Measurements from ENCODE around the gene ZNF793. TPM values are rescaled to one million over a fixed set of nuclear protein-coding genes. Genes with fewer than 3 reads are reported as not detected.

The ZNF793 gene
- total and polyA plus RNA-seq, 9 of the 15 experiments (the other 6 are each of a cell fraction or from before 2014, with no cell fraction given), result 0.02 to 0.04 (median 0.03) TPM; not detected in 6

GRCh38 chr19:37466798-37467607 lies 39.7 kb upstream of the ZNF793 start, which contains the start of gene ZNF569 (continued):
- TF ChIP-seq ZMIZ1 (IDR thresholded peaks at IDR 0.05; ENCODE audit: low read depth in 2 of 2, low read length in 2 of 2), result no peak
- no peak for TF ChIP-seq THRB (CRISPR knock-in tag; conservative IDR thresholded peaks at IDR 0.05)
- TF ChIP-seq ZNF175 (CRISPR knock-in tag; IDR thresholded peaks at IDR 0.05; ENCODE audit: low read depth), result 0 out of 2 replicates have a peak, but pooled peaks have one; percentile 16
- no peak for TF ChIP-seq TSC22D4 (tag; IDR thresholded peaks at IDR 0.05)
- TF ChIP-seq PHB2 (IDR thresholded peaks at IDR 0.05; ENCODE audit: low read depth), result no peak
- TF ChIP-seq ZNF12 (CRISPR knock-in tag; IDR thresholded peaks at IDR 0.05), result no peak
- no peak for TF ChIP-seq SRF (CRISPR knock-in tag; IDR thresholded peaks at IDR 0.05)
- no peak for TF ChIP-seq MITF (IDR thresholded peaks at IDR 0.05)
- TF ChIP-seq NFRKB (IDR thresholded peaks at IDR 0.05; ENCODE audit: low read depth), result no peak
- TF ChIP-seq GABPA (tag; conservative IDR thresholded peaks at IDR 0.05; ENCODE audit: low read depth), result peak; percentile 96
- no peak for TF ChIP-seq POLR3G (IDR thresholded peaks at IDR 0.05; ENCODE audit: extremely low read depth, insufficient read length, insufficient replicate concordance)
- no peak for TF ChIP-seq SAFB2 (IDR thresholded peaks at IDR 0.05; ENCODE audit: borderline replicate concordance, low read depth, low read length, severe bottlenecking)
- no peak for TF ChIP-seq FOXJ2 (tag; IDR thresholded peaks at IDR 0.05)
- TF ChIP-seq ZNF124 (CRISPR knock-in tag; IDR thresholded peaks at IDR 0.05), result no peak
- no peak for TF ChIP-seq RFX5 (IDR thresholded peaks at IDR 0.05; ENCODE audit: low read depth, low read length)
- no peak for TF ChIP-seq NFYB (IDR thresholded peaks at IDR 0.05; ENCODE audit: extremely low read depth, insufficient read length)
- TF ChIP-seq ZNF311 (CRISPR knock-in tag; IDR thresholded peaks at IDR 0.05), result no peak
- peak; percentile 41; the same call in 1 of the 2 replicates for TF ChIP-seq NKRF (IDR thresholded peaks at IDR 0.05; ENCODE audit: borderline replicate concordance)

All from K562 (cell line).